GM12801 (cell line): Measurements from ENCODE around the gene CST6.

Experiments used
- TF ChIP-seq, protein P1 (sequence below): IDR thresholded peaks from one replicate; pipeline ENCODE4 v1.5.1; 2011; ENCODE audit warnings: control low read depth; ENCODE audit not compliant: insufficient read length; ENCODE audit errors: extremely low read depth

The CST6 gene

DNA sequence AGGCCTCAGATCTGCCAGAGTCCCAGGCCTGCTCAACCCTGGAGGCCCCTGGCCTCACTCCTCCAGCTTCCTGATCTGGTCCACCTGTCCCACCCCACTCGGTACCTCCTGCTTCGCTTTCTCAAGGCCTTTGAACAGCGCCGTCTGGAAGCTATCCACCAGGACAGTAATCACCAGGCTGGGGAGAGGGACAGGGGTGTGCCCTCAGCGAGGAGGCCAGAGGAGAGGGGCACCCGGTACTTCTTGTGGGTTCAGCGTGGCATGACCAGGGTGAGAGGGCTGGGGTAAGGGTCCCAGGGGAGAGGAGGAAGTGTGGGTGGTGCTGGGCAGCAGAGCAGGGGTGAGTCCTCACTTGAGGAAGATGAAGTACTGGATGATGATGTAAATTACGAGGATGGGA is 8.4 kb downstream of the CST6 start:
- TF ChIP-seq, protein P1, sequence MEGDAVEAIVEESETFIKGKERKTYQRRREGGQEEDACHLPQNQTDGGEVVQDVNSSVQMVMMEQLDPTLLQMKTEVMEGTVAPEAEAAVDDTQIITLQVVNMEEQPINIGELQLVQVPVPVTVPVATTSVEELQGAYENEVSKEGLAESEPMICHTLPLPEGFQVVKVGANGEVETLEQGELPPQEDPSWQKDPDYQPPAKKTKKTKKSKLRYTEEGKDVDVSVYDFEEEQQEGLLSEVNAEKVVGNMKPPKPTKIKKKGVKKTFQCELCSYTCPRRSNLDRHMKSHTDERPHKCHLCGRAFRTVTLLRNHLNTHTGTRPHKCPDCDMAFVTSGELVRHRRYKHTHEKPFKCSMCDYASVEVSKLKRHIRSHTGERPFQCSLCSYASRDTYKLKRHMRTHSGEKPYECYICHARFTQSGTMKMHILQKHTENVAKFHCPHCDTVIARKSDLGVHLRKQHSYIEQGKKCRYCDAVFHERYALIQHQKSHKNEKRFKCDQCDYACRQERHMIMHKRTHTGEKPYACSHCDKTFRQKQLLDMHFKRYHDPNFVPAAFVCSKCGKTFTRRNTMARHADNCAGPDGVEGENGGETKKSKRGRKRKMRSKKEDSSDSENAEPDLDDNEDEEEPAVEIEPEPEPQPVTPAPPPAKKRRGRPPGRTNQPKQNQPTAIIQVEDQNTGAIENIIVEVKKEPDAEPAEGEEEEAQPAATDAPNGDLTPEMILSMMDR: no peak

DNA sequence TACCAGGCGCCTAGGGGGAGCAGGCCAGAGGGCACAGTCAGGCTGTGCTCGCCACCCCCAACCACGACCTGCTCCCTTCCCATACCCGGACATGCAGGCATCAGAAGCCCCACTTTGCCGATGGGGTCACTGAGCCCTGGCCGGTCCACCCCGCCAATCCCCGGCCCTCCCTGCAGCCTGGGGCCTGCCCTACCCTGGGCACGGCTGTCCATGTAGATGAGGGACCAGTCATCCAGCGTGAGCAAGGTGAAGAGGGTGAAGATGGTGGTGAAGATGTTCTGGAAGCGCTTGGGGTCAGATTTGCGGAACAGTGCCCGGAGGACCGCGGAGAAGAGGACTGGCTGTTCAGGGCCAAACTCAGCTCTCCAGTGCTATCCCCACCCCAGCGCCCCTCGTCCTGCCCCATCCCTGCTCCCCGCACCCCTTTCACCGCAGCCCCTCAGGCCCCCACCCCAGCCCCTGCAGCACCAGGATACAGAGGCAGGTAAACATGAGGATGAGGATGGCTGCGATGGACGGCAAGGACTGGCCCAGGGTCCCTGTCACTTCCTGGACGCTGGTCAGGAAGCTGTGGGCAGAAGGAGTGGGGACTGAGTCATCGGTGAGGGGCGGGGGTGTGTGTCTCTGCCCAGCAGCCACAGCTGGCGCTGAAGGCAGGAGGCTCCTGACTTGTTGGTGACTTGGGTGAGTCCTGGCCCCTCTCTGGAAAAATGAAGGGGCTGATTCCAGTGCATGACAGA is 9.0 kb downstream of the CST6 start:
- TF ChIP-seq, protein P1: no peak

DNA sequence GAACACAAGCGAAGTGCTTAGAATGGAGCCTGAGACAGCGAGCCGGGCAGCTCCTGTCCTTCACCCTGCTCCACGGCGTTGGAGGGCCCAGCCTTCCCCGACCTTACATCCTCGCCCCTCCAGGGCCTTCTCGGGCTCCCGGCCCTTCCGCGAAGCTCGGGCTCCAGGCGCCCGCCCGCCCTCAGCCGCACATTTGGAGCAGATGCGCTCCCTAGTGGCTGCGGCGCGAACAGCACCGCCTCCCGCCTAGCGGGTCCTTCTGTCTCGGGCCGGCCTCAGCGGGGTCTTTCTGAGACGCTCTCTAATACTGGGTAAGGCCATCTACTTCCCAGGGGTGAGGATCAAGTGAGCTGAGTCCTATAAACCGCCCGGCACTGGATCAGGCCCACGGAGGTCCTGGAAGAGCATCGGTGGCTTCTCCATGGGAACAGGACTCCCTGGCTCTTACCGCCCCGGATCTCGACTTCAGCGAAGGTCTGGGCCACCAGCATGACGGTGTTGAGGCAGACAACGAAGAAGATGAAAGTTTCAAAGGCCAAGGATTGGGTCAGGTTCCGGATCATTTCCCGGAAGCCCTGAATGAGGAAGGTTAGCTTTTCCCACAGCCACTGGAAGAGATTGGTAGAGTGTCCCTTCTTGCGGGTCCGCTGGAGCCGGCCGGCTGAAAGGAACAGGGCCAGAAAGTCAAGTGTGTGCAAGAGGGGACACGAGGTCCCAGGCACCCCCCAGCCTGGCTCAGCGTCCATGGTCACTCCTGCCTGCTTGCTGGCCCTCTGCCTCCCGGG is 10.8 kb downstream of the CST6 start:
- TF ChIP-seq, protein P1: no peak

DNA sequence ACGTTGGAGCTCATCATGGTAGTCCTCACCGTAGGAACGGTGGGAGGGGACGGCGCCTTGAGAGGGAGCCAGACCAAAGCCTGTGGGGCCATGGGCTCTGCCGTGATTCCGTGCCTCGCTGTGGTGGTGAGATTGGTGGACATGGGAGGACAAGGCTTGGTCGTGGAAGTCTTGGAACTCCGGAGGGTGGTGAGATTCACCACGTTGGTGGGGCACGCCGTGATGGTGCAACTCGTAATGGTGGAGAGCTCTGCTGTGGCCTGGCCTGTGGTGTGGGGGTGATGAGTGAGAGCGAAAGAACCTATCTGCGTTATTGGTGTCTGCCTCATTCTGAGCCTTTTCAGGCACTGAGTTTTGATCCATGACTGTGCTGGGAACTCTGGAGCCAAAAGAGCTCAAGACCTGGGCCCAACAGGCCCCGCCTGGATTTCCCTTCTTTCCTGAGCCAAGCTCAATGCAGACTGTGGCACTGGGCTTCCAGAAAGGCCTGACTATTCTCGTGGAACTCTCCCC is 14.3 kb downstream of the CST6 start, which contains the start of gene CATSPER1:
Gene CATSPER1, minus strand, starts transcription at position 463 of the 513 bp plus-strand sequence. Its CDS starts 100 bp downstream, at position 363.
- TF ChIP-seq, protein P1: no peak

DNA sequence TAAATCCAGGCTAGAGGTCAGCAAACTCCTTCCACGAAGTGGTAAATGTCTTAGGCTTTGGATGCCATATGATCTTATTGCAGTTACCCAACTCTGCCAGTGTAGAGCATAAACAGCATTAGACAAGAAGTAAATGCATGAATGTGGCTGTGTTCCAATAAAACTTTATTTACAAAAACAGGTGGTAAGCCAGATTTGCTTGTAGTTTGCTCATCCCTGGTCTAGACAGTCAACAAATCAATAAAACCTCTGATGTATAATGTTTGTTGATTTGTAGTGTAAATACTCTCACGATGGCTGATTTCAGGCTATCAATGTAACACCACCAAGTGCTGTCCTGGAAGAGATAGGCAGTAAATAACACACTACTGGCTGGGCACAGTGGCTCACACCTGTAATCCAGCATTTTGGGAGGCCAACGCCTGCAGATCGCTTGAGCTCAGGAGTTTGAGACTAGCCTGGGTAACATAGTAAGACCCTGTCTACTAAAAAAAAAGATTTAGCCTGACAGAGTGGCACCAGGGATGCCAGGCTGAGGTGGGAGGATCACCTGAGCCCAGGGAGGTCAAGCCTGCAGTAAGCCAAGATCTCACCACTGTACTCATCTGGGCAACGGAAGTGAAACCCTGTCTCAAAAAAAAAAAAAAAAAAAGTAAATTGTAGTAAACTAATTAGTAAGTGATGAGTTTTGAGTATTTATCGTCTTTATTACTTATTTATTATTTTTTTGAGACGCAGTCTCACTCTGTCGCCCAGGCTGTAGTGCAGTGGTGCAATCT is 21.3 kb downstream of the CST6 start:
- TF ChIP-seq, protein P1: no peak

DNA sequence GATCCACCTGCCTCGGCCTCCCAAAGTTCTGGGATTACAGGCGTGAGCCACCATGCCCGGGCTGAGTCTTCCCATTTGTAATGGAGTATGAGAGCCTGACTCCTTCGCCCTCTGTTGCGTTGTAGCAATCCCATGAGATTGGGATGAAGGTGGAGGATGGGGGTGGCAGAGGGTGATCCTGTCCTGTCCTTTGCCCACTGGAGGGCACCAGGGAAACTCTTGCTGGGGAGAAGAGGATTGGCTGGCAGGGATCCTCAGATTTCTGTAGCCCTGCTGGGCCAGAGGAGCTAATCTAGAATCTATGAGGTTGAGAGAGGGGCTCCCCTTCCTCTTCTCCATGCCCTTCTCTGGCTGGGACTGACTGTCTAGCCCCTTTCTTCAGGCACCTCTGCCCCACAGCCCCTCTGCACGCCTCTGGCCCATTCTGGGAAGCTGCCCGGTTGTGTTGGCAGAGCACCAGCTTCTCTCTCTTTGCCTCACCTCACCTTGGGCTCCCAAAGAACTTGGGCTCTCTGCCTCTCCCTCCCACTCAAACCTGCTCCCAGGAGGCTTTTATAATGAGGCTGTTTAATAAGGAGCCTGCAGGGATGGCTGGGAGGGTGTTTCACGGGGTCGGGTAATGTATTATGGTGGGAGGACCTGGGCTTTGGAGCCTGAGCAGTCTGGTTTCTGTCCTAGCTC is 24.0 kb downstream of the CST6 start:
- TF ChIP-seq, protein P1: no peak
